ENCODE data around the gene KCNC1.

KCNC1 gene
- long read RNA-seq, donor 1 = 0 reads
- long read RNA-seq, donor 2 = 0 reads
- long read RNA-seq, donor 3, full-length matches to known transcripts = 1 of 1 reads
- long read RNA-seq, donor 3, partial matches to known transcripts = 0 of 1 reads
- long read RNA-seq, donor 3, other reads (novel, unspliced or antisense) = 0 of 1 reads
- long read RNA-seq, donor 4 = 0 reads
- long read RNA-seq, donor 5 = 0 reads
- long read RNA-seq, donor 6 = 0 reads
- long read RNA-seq, donor 7 = 0 reads
- long read RNA-seq, donor 8 = 0 reads

GRCh38 chr11:17734418-17734911 is at the start of gene KCNC1:
Gene KCNC1 (plus strand): TSS chr11:17734781. CDS start chr11:17736003, 1,222 bp downstream.
- peak; percentile 64 for DNase-seq

- no peak for DNase-seq
These were observed 48.2 kb upstream of the KCNC1 start for GRCh38 chr11:17686231-17686980.

- no peak for DNase-seq
These were observed 46.5 kb upstream of the KCNC1 start for GRCh38 chr11:17687946-17688670.

GRCh38 chr11:17691550-17691949 is 43.0 kb upstream of the KCNC1 start:
- no peak for DNase-seq

- no peak for DNase-seq
These were observed 42.6 kb upstream of the KCNC1 start for GRCh38 chr11:17691976-17692375.

- no peak for DNase-seq
These were observed 41.6 kb upstream of the KCNC1 start for GRCh38 chr11:17692931-17693330.

- DNase-seq = no peak
These were observed 41.0 kb upstream of the KCNC1 start for GRCh38 chr11:17693531-17693930.

- DNase-seq = no peak
These were observed 40.0 kb upstream of the KCNC1 start for GRCh38 chr11:17694494-17695110.

GRCh38 chr11:17695454-17696441 is 38.8 kb upstream of the KCNC1 start:
- no peak for DNase-seq

GRCh38 chr11:17696741-17697140 is 37.8 kb upstream of the KCNC1 start:
- DNase-seq = no peak

- DNase-seq = no peak
These were observed 37.2 kb upstream of the KCNC1 start for GRCh38 chr11:17697175-17697949.

GRCh38 chr11:17699147-17700114 is 35.1 kb upstream of the KCNC1 start:
- DNase-seq = no peak

GRCh38 chr11:17700991-17701390 is 33.6 kb upstream of the KCNC1 start:
- DNase-seq = no peak

- no peak for DNase-seq
These were observed 31.7 kb upstream of the KCNC1 start for GRCh38 chr11:17702876-17703275.

- DNase-seq = no peak
These were observed 30.6 kb upstream of the KCNC1 start for GRCh38 chr11:17703951-17704350.

GRCh38 chr11:17707830-17708229 is 26.8 kb upstream of the KCNC1 start:
- no peak for DNase-seq

GRCh38 chr11:17711836-17712235 is 22.7 kb upstream of the KCNC1 start:
- DNase-seq = no peak

- DNase-seq = no peak
These were observed 20.7 kb upstream of the KCNC1 start for GRCh38 chr11:17713851-17714250.

GRCh38 chr11:17714356-17714854 is 20.2 kb upstream of the KCNC1 start:
- no peak for DNase-seq
